Esophagus muscularis mucosa (tissue), 3 donors: ENCODE data around the gene GPR160.

Source experiments
- EP300 ChIP-seq: sonication (generic); formaldehyde crosslinking; IDR thresholded peaks from one replicate; pipeline ENCODE4 v1.6.1; 2017; ENCODE audit warnings: antibody characterized with exemption
- TF ChIP-seq, protein P1 (sequence below), 3 experiments: fragments of 200-600 bp in 2 of 3; fragments of 450-650 bp in 1 of 3; sonication (generic) in 2 of 3; IDR thresholded peaks; one replicate each; pipeline ENCODE4 v1.5.1; 2017 to 2019; ENCODE audit warnings: antibody characterized with exemption in 3 of 3, mild to moderate bottlenecking in 2 of 3, moderate library complexity in 1 of 3

DNA sequence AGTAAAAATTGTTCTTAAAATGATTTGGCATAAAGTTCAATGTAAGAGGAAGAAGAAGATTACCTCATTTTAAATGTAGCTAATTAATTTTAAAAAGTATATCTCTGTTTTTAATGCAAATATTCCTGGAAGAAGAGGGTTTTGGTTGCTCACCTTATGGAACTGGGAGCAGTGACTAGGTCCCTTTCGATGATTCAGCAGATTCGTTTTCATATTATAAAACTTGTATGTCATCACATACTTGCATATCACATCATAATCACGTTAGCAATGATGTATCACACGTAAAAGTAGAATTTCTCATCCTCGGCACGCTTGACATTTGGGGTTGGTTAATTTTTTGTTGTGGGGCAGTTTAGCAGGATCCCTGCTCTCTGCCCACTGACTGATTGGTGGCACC, 47.6 kb downstream of the GPR160 start:
- TF ChIP-seq, protein P1, sequence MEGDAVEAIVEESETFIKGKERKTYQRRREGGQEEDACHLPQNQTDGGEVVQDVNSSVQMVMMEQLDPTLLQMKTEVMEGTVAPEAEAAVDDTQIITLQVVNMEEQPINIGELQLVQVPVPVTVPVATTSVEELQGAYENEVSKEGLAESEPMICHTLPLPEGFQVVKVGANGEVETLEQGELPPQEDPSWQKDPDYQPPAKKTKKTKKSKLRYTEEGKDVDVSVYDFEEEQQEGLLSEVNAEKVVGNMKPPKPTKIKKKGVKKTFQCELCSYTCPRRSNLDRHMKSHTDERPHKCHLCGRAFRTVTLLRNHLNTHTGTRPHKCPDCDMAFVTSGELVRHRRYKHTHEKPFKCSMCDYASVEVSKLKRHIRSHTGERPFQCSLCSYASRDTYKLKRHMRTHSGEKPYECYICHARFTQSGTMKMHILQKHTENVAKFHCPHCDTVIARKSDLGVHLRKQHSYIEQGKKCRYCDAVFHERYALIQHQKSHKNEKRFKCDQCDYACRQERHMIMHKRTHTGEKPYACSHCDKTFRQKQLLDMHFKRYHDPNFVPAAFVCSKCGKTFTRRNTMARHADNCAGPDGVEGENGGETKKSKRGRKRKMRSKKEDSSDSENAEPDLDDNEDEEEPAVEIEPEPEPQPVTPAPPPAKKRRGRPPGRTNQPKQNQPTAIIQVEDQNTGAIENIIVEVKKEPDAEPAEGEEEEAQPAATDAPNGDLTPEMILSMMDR (IDR thresholded peaks at IDR 0.05): no peak
- no peak for TF ChIP-seq EP300
